ENCODE results near the gene ABCA7.

ABCA7 gene

DNA sequence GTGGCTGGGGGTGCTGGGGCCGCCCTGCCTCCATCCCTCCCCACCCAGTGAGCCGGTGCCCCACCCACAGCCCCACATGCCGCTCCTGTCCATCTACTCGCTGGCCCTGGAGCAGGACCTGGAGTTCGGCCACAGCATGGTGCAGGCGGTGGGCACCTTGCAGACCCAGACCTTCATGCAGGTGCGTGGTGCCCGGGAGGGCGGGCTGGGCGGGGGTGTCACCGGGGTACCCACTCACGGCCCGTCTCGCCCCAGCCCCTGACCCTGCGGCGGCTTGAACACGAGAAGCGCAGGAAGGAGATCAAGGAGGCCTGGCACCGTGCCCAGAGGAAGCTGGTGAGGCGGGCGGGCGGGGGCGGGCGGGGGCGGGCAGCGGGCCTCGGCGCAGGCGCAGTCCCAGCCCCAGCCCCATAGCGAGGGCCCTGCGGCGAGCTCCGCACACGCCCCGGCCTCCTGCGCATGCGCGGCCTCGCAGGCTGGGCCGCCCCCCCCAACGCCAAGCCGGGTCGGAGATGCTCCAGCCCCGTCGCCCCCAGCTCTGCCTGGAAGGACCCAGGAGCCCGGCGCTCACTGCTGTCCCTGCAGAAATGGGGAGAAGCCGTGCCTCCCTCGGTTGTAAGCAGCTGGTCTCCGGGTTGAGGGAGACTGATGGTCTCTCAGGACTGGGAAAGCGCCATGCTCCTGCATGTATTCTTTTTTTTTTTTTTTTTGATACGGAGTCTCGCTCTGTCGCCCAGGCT is 34.8 kb downstream of the ABCA7 start:
- DNase-seq: peak; percentile 91

DNA sequence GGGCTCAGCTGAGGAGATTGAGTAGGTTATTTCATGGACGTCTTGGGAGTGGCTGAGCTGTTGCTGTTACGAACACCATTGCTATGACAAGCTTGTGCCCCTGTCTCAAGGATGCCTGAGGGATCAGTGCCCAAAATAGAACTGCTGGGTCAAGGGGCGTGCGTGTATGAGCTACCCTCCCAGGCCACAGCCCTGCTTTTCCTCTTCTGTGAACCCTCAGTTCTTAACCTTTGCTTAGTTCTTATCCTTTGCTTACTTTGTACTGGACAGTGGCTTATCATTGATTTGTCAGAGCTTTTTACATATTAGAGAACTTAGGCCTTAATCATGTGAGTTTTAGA is 36.1 kb downstream of the ABCA7 start:
- DNase-seq: no peak

DNA sequence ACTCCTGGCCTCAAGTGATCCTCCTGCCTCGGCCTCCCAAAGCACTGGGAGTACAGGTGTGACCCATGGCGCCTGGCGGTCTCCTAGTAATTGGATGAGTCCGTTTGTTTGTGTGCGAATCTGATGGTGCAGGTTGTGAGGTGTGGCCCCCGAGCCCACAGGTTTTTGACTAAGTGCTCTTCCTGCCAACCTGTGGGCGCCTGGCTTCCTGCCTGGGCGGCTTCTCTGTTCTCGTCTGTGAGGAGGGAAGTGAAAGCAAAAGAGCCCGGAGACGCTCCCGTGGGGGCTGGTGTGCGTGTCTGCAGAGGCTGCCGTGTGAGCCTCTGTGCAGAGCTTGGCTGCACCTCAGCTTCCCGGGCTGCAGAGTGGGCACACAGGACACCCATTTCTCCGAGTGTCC is 37.0 kb downstream of the ABCA7 start:
- DNase-seq: peak; percentile 94

DNA sequence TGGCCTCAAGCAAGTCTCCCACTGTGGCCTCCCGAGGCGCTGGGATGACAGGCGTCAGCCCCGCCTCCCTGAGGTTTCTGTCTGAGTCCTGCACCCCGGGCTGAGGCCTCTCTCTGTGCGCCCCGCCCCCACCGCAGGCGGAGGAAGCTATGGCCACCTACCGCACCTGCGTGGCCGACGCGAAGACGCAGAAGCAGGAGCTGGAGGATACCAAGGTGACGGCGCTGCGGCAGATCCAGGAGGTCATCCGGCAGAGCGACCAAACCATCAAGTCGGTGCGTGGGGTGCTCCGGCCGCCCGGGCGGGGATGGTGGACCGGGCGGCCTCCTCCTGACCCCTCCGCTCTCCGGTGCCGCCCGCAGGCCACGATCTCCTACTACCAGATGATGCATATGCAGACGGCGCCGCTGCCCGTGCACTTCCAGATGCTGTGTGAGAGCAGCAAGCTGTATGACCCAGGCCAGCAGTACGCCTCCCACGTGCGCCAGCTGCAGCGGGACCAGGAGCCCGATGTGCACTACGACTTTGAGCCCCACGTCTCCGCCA is 39.7 kb downstream of the ABCA7 start:
- DNase-seq: peak; percentile 89

DNA sequence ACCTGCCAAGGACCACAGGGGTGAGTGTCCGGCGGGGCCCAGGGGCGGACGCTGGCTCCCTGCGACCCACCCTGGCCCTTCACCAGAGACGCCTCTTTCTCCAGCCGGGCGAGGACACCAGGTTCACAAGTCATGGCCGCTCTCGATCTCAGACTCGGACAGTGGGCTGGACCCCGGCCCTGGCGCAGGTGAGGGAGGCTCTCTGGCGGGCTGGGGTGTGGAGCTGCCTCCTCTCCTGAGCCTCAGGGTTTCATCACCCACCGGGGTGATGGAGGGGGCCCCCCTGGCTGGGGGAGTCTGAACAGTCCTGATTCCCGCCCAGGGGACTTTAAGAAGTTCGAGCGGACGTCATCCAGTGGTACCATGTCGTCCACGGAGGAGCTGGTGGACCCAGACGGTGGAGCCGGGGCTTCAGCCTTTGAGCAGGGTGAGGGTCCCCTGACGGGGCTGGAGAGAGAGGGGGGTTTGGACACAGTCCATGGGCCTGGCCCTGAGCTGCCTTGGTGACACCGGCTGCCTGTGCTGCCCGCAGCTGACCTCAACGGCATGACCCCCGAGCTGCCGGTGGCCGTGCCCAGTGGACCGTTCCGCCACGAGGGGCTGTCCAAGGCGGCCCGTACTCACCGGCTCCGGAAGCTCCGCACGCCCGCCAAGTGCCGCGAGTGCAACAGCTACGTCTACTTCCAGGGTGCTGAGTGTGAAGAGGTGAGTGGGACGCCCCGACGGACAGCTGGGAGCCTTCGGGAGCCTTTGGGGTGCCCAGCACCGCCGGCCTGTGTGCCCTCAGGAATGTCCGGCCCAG is 40.7 kb downstream of the ABCA7 start:
- DNase-seq: peak; percentile 12

DNA sequence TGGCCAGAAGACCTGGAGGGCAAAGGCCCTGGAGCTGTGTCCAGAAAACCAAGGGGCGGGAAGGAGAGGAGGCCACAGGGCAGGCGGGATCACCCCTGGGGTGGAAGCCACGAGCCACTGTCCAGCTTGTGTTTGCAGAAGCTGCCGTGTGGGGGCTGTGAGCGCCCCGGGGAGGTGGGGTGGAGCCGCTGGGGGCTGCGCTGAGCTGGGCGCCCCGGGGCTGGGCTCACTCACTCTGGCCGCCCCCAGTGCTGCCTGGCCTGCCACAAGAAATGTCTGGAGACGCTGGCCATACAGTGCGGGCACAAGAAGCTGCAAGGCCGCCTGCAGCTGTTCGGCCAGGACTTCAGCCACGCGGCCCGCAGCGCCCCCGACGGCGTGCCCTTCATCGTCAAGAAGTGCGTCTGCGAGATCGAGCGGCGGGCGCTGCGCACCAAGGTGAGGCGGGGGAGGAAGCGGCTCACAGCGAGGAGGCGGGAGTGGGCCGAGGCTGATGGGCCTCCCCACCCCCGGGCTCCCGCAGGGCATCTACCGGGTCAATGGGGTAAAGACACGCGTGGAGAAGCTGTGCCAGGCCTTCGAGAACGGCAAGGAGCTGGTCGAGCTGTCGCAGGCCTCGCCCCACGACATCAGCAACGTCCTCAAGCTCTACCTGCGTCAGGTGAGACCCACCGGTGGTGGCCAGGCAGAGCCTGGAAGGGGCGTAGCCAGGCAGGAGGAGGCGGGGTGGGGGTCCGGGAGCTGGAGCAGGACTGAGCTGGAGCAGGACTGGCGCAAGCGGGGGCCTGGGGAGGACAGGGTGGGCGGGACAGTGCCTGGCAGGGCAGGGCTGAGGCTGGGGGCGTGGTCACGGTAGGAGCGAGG is 41.6 kb downstream of the ABCA7 start:
- DNase-seq: peak; percentile 1

DNA sequence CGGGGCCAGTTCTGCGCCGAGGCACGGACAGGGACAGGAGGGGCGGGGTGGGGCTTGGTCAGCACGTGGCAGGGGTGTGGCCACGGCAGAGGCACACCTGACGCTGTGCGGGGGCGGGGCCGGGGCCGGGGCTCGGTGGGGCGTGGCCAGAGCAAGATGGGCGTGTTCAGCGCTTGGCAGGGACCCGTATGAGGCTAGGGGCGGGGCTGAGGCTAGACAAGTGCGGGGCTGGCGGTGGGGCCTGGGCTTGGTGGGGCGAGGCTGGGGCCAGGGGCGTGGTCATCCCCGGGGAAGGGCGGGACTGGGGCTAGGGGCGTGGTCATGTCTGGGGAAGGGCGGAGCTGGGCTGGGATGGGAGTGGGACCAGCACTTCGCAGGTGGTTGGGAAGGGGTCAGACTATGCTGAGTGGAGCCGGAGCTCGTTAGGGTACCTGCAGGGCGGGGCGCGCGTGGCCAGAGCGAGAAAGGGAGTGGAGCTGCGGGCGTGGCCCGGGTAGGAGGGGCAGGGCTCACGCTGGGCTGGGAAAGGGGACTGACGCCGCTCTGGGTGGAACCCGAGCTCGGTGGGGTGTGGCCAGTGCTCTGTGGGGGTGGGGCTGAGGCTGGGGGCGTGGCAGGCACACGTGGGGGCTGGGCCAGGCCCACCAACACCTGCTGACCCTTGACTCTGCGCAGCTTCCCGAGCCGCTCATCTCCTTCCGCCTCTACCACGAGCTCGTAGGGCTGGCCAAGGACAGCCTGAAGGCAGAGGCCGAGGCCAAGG is 42.4 kb downstream of the ABCA7 start:
- peak; percentile 85 for DNase-seq

DNA sequence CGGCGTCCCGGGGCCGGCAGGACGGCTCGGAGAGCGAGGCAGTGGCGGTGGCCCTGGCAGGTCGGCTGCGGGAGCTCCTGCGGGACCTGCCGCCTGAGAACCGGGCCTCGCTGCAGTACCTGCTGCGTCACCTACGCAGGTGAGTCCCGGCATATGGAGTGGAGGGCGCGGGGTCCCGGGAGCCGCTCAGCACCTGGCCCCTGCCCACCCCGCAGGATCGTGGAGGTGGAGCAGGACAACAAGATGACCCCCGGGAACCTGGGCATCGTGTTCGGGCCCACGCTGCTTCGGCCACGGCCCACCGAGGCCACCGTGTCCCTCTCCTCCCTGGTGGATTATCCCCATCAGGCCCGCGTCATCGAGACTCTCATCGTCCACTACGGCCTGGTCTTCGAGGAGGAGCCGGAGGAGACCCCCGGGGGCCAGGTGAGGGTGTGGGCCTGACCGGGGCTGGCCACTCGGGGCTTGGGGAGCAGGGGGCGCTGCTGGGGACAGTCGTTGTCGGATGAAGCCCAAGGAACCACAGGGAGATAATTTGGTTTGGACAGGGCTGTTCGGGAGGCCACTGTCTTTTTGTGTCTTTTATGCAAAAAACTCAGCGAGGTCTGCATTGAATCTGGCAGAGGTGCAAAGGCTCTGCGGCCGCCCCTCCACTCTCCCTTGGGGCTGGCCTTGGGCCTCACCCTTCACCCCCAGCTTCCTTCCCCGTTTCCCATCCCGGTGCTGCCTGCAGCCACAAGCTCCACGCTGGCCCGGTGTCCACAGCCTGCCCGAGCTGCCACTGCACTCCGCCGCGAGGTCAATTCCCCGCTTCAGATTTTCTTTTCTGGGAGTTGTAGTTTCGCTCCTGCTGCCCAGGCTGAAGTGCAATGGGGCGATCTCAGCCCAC is 43.3 kb downstream of the ABCA7 start:
- peak; percentile 4 for DNase-seq

DNA sequence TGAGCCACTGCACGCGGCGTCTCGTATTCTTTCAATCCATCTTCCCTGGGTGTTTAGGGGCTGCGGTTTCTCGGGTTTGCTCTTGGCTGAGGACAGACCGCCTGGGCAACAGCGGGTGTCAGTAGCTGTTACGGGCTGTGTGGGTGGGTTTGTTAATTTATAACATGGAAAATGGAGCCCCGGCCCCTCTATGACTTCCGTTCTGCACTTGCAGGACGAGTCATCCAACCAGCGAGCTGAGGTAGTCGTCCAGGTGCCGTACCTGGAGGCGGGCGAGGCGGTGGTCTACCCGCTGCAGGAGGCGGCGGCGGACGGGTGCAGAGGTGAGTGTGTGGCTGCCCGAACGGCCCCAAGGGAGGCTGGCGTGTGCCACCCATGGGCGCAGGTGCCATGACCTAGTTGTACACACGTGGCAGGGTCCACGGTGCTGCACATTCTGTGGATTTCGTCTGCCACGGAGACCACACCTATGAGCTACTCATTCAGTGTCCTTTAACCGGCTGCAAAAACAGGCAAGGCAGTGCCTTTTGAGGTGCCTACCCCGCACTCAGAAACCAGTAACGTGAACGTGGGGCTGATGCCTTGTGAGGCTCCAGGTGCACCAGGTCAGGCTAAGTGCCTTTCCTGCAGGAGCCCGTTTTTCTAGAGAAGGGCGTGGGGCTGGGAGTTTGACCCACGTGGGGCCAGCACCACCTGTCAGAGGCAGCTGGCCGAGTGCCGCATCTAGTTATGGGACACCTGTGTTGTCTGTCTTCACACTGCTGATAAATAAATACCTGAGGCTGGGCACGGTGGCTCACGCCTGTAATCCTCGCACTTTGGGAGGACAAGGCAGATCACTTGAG is 44.3 kb downstream of the ABCA7 start:
- DNase-seq: peak; percentile 52

DNA sequence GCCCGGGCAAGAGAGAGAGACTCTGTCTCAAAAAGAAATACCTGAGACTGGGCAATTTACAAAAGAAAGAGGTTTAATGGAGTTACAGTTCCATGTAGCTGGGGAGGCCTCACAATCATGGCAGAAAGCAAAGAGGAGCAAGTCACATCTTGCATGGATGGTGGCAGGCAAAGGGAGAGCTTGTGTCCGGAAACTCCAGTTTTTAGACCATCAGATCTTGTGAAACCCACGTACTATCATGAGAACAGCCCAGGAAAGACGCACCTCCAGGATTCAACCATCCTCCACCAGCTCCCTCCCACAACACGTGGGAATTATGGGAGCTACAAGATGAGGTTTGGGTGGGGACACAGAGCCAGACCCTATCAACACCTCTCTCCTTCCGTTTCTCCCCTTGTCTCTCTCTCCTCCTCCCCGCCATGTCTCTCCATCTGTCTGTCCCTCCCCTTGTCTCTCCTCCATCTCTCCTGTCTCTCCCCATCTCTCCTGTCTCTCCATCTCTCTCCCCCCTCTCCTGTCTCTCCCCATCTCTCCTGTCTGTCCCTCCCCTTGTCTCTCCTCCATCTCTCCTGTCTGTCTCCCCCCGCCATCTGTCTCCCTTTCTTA is 45.2 kb downstream of the ABCA7 start:
- peak; percentile 3 for DNase-seq

DNA sequence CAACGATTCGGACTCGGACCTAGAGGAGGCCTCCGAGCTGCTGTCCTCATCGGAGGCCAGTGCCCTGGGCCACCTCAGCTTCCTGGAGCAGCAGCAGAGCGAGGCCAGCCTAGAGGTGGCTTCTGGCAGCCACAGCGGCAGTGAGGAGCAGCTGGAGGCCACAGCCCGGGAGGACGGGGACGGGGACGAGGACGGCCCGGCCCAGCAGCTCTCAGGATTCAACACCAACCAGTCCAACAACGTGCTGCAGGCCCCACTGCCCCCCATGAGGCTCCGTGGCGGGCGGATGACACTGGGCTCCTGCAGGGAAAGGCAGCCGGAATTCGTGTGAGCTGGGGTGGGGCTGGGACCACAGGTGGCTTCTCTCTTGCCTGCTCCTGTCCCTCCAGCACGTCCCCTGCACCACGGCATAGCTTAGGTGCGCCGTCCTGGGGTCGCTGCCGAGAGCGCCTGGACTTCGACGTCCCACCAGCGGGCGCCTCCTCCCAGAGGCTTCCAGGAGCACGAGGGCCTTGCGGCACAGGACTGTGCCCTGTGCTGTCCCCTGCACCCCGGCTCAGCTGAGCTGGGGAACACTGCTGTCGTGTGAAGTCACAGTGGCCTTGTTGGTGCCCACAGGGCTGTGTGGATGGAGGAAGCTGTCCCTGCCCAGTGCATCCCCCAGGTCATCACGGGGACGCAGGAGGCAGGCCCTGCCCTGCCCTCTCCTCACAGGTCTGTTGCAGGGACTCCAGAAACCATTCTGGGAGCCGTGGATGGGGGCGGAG is 46.0 kb downstream of the ABCA7 start:
- no peak for DNase-seq

DNA sequence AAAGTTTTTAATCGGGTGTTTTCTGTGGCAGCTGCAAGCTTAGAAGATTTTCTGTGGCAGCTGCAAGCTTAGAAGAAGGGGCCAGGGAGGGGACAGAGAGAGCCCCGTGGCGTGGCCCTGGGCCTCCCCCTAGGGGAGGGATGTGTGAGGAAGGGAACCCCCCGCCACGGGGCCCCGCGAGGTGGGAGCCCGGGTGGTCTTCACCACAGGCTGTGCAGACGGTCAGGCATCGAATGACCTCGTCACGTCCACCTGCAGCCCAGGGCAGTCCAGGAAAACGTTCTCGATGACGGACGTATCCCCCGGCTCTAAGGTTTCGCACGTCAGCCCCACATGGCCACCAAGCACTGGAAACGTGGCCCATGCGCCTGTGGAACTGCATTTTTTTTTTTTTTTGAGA is 46.7 kb downstream of the ABCA7 start:
- DNase-seq: no peak

DNA sequence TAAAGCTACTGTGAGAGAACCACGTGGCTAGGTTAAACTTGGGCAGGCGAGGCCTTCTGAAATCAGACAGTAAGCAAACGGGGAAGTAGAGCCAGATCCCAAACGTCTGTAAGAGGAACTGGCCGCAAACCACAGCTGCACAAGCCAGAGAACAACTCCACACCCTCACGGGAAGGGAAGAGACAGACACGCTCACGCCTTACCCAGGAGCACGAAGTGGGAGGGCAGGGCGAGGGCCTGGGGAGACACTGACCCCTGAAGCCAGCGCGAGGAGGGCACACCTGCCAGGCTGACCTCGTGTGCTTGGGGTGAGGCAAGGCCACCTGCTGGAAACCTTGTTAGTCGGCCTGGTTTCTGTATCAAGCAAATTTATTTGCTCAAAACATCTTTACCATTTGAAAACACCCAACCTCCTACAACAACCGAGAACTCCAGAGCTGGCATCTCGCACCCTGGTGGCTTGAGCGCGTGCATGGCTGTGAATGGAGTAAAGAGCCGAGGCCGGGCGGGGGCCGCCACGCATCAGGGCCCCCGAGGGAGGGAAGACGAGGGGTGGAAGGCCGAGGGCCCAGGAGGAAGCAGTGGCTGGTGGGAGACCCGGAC is 48.0 kb downstream of the ABCA7 start:
- DNase-seq: no peak

DNA sequence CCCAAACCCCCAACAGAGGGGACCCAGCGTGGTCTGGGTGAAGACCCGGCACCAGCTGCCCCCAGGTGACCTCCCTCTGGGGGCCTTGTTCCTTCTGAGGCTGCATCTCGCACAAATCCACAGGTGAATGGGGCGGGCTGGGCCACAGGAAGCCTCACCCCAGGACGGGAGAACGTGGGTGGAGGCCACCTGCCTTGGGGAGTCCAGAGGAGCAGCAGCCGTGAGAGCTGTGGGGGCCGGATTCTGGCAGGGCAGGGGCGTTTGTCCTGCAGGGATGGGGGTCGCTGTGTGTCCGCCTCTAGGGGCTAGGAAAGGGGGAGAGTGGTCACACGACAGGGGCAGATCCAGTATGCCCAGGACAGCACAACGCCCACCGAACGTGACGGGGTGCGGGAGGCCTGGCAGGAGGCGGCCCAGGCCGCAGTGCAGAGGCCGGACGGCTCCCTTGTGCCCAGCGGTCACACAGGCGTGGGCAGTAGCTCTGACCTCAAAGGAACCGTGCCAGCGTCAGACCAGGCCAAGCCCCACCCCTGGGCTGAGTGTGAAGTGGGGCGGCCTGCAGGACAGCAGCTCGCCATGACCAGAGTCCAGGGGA is 48.6 kb downstream of the ABCA7 start:
- no peak for DNase-seq

DNA sequence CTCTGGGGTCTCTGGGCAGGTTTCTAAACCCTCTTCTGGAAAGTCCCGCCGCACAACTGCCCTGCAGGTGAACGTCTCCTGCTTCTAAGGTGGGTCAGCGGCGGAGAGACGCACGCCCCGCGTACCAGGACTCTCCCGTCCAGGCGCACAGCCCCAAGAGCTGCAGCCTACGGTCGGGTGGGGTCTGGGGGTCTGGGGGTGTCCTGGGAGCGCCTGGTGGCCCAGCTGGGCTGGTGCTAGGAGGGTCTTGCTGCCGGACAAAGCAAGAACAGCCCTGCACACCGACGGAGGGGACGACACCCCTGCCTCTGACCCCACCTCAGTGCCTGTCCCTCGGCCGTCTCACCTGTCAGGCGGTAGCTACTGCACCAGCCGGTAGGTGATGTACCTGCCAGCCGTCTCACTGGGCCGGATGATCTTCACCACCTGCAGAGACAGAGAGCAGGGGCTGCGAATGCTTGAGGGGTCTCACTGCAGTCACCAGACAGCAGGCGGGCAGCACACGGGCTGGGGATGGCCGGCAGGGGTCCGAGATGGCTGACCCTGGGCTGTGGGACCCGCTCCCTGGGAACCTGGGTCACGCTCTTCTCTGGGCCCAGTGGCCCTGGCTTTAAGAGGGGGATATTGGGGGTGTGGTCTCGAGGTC is 49.3 kb downstream of the ABCA7 start:
- DNase-seq: no peak

DNA sequence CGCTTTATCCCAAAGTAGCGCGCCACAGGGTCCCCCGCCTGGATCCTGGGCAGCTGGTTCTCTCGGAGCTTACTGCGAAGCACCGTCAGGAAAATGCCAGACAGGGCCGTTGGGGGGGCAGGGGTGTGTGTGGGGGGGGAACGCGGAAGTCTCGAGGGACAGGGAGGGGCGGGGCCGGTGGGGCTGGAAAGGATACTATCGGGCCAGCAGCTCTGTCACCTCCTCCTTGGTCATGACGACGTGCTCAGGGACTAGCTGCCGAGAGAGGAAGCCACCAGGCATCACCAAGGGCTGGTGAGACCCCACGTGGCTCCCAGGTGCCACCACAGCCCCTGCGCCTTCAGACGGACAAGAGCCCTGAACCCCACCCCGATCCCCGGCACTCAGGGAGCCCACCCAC is 50.0 kb downstream of the ABCA7 start:
- DNase-seq: no peak

DNA sequence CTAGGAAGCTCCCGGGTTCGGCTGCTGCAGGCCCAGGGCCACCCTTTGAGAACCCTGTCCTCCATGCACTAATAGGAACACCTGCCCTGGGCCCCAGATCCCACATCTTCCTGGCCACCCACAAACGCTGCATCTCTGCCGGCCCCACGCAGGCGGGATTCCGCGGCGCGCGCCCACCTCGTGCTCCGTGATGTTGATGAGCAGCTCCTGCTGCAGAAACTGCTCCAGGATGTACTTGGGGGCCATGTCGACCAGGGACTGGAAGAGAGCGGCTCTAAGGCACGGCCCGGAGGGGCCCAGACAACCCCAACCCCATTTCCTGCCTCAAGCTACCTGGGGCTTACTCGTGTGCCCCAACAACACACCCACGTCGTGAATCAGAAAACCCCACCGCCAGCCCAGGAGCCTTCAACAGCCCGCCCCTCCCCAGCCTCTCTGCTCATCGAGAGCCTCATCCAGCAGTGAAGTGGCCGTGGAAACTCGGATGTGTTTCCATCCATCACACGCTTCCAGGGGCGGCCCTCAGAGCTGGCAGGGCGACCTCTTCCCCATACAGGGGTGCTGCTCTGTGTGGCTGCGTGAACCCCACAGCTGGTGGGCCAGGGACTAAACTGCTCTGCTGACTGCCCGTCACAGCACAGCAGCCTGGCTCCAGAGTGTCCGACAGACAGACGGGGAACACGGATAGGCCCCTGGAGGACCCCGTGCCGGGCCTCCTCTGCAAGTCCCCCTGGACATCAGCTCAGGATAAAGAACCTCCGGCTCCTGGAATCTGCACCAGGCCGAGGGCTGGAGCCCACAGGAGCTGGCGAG is 51.0 kb downstream of the ABCA7 start:
- DNase-seq: no peak
